GM12878 (cell line): ENCODE data around the gene ZSCAN9. TPM values are rescaled to one million over a fixed set of nuclear protein-coding genes. Genes with fewer than 3 reads are reported as not detected.
A peak's percentile ranks its signal among the peaks of the same experiment; 100 is the strongest.

Source experiments
- ATAC-seq: fragments of 200-7000 bp; cut with Tn5 transposase; 3 replicates; pipeline ENCODE4 v1.9.1; 2020; ENCODE audit warnings: mild to moderate bottlenecking, moderate library complexity
- BruUV-seq: library from RNA; stranded (reverse); fragments of 400-500 nt; replicated peaks from 2 replicates; lab custom pipeline; 2021; lab: Mats Ljungman, UMichigan
- CTCF ChIA-PET: fragments of 300-600 bp; sonication (Branson Sonifier 250); formaldehyde crosslinking; extraction: SDS; loops from one replicate; lab custom pipeline; 2021; ENCODE audit warnings: inconsistent platforms; lab: Yijun Ruan, JAX
- POLR2A ChIA-PET: fragments of 350-600 bp; formaldehyde crosslinking; extraction: SDS; loops from one replicate; lab custom pipeline; 2021; ENCODE audit warnings: inconsistent platforms; lab: Charles Lee
- RAD21 ChIA-PET: fragments of 300-600 bp; sonication (Branson Sonifier 250); formaldehyde crosslinking; loops from one replicate; lab custom pipeline; 2023; ENCODE audit warnings: antibody characterized with exemption; ENCODE audit not compliant: unreplicated experiment; lab: Charles Lee
- SMC1A ChIA-PET: fragments of 300-600 bp; sonication (Branson Sonifier 250); formaldehyde crosslinking; loops from one replicate; lab custom pipeline; 2023; ENCODE audit not compliant: unreplicated experiment, uncharacterized antibody; lab: Charles Lee
- DNase-seq: peaks from one replicate; pipeline ENCODE4 v3.0.0-alpha.2; 2011; ENCODE audit warnings: low read depth, low spot score
- FAIRE-seq: peaks from 3 replicates; lab custom pipeline; 2011; peaks lifted over from hg19 to GRCh38; lab: Jason Lieb, UNC
- H2AFZ ChIP-seq: 2 replicates; pipeline ENCODE4 v1.6.0; 2011; ENCODE audit warnings: low read depth, low read length, control low read depth; ENCODE audit not compliant: control insufficient read depth
- H3K27ac ChIP-seq: 2 replicates; pipeline ENCODE4 v1.5.1; 2011; ENCODE audit warnings: control low read depth; ENCODE audit not compliant: control insufficient read depth, insufficient read depth
- H3K27me3 ChIP-seq, 2 experiments: replicated peaks in 1 of 2; 2 replicates each; pipeline versions ENCODE4 v1.6.0 to v1.6.1; 2011; ENCODE audit warnings: low read length in 1 of 2; ENCODE audit not compliant: control insufficient read depth in 2 of 2, insufficient read depth in 2 of 2
- H3K36me3 ChIP-seq, 2 experiments: 2 replicates each; pipeline ENCODE4 v1.5.1; 2011; ENCODE audit warnings: low read length in 1 of 2; ENCODE audit not compliant: control insufficient read depth in 2 of 2, insufficient read depth in 2 of 2
- H3K4me1 ChIP-seq: 2 replicates; pipeline ENCODE4 v1.6.1; 2011; ENCODE audit warnings: mild to moderate bottlenecking, low read length, moderate library complexity, mixed read lengths; ENCODE audit not compliant: control insufficient read depth, insufficient read depth
- H3K4me2 ChIP-seq: 2 replicates; pipeline ENCODE4 v1.6.0; 2011; ENCODE audit warnings: control low read depth; ENCODE audit not compliant: control insufficient read depth, insufficient read depth
- H3K4me3 ChIP-seq: fragments of 200-600 bp; sonication (generic); 2 replicates; pipeline ENCODE4 v1.5.1; 2016
- H3K79me2 ChIP-seq: 2 replicates; pipeline ENCODE4 v1.6.0; 2011; ENCODE audit warnings: low read length; ENCODE audit not compliant: control insufficient read depth, insufficient read depth
- H3K9ac ChIP-seq: 2 replicates; pipeline ENCODE4 v1.8.0; 2011; ENCODE audit warnings: low read length, control low read depth, mixed read lengths; ENCODE audit not compliant: control insufficient read depth, insufficient read depth
- H3K9me3 ChIP-seq: replicated peaks from 3 replicates; pipeline ENCODE4 v1.5.1; 2011; ENCODE audit warnings: mild to moderate bottlenecking, low read length; ENCODE audit not compliant: control insufficient read depth, insufficient read depth
- H4K20me1 ChIP-seq: 2 replicates; pipeline ENCODE4 v1.6.0; 2011; ENCODE audit not compliant: control insufficient read depth, insufficient read depth
- ASH2L ChIP-seq: fragments of 300-600, 200-600 bp; sonication (generic); IDR thresholded peaks from 2 replicates; pipeline ENCODE4 v1.6.1; 2017; ENCODE audit warnings: low read depth, mild to moderate bottlenecking, borderline replicate concordance
- FOS ChIP-seq: IDR thresholded peaks from 3 replicates; pipeline ENCODE4 v1.6.1; 2011; ENCODE audit warnings: borderline replicate concordance; ENCODE audit not compliant: insufficient read length; ENCODE audit errors: extremely low read depth
- ZNF207 ChIP-seq: fragments of 450-650 bp; IDR thresholded peaks from 2 replicates; pipeline ENCODE4 v1.6.1; 2014; ENCODE audit warnings: antibody characterized with exemption, mild to moderate bottlenecking, borderline replicate concordance
- WGBS: methylation state at CpG from one replicate; pipeline ENCODE4 v1.1.6; 2016; ENCODE audit warnings: low lambda C conversion rate; ENCODE audit not compliant: insufficient replicate concordance, insufficient coverage; ENCODE audit errors: missing lambda C conversion rate; 5-methylcytosine and 5-hydroxymethylcytosine counted together
- in situ Hi-C: fragments of 300-500 bp; cut with MboI; formaldehyde crosslinking; loops from 9 replicates; pipeline ENCODE4 v1.14.3; 2018; ENCODE audit warnings: mixed read lengths
- intact Hi-C: fragments of 100-400 bp; cut with micrococcal nuclease; formaldehyde crosslinking; loops from one replicate; pipeline ENCODE4 v1.14.2; 2022; ENCODE audit not compliant: unreplicated experiment
- polyA plus RNA-seq, 11 experiments: library from polyadenylated mRNA; depleted of rRNA in 4 of 11; unstranded in 6 of 11; stranded (reverse) in 5 of 11; fragments of >200 nt; fragmentation: Nextera tagmentation in 4 of 11; fragmentation: Illumina TruSeq in 1 of 11; extraction: Ambion mirVana in 4 of 11; extraction: Trizol in 1 of 11; gene quantifications; 1 replicate in 1 of 11; 2 replicates in 10 of 11; pipeline versions ENCODE4 v1.2.1 to v1.2.3, GENCODE V29; 2011 to 2016; ENCODE audit warnings: inconsistent platforms in 2 of 11, missing spikeins in 2 of 11, low read depth in 1 of 11
- total RNA-seq, 4 experiments: library from RNA; depleted of rRNA in 3 of 4; stranded (reverse); fragments of >200 nt in 3 of 4; fragmentation: Illumina TruSeq in 1 of 4; extraction: Trizol in 1 of 4; gene quantifications; 2 replicates each; pipeline versions ENCODE4 v1.2.1 to v1.2.3, GENCODE V29; 2013 to 2021
- TF ChIP-seq, protein P1 (sequence below): fragments of 450-650 bp; formaldehyde crosslinking; IDR thresholded peaks from 2 replicates; pipeline ENCODE4 v1.4.0; 2022; ENCODE audit warnings: mild to moderate bottlenecking, moderate library complexity

ZSCAN9 gene
- total and polyA plus RNA-seq, 10 of the 15 experiments (the other 5 are each of a cell fraction or from before 2014, with no cell fraction given), result 8.1 to 28.7 (median 17.4) TPM

GRCh38 chr6:28220257-28221133, 4.6 kb upstream of the ZSCAN9 start:
- TF ChIP-seq ZNF207 (no peak), ASH2L (no peak), FOS (no peak)
- TF ChIP-seq, protein P1, sequence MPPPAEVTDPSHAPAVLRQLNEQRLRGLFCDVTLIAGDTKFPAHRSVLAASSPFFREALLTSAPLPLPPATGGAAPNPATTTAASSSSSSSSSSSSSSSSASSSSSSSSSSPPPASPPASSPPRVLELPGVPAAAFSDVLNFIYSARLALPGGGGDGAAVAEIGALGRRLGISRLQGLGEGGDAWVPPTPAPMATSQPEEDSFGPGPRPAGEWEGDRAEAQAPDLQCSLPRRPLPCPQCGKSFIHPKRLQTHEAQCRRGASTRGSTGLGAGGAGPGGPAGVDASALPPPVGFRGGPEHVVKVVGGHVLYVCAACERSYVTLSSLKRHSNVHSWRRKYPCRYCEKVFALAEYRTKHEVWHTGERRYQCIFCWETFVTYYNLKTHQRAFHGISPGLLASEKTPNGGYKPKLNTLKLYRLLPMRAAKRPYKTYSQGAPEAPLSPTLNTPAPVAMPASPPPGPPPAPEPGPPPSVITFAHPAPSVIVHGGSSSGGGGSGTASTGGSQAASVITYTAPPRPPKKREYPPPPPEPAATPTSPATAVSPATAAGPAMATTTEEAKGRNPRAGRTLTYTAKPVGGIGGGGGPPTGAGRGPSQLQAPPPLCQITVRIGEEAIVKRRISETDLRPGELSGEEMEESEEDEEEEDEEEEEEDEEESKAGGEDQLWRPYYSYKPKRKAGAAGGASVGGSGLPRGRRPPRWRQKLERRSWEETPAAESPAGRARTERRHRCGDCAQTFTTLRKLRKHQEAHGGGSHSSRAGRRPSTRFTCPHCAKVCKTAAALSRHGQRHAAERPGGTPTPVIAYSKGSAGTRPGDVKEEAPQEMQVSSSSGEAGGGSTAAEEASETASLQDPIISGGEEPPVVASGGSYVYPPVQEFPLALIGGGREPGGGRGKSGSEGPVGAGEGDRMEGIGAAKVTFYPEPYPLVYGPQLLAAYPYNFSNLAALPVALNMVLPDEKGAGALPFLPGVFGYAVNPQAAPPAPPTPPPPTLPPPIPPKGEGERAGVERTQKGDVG (CRISPR knock-in tag), result no peak
- no peaks in the 10 kb centered on the region for H3K36me3 ChIP-seq
- no peak overlapping the region for H3K9ac ChIP-seq
- intact Hi-C loops, result no loop called here
- no peak overlapping the region for H3K4me2 ChIP-seq
- 4% methylated on average over 6 of the region's 6 CpGs for WGBS
- peaks cover 7% of the 10 kb centered on the region for H3K79me2 ChIP-seq
- H3K9me3 ChIP-seq, result no peaks in the 10 kb centered on the region; the same call in 2 of the 3 replicates
- ChIA-PET RAD21 (interaction anchor here (0.5 to 0.9 kb wide), 2 partner anchors 136 to 330 kb away, joined by 3 to 4 read pairs; a partner anchor contains a TSS), POLR2A (interaction anchor here (0.6 to 2.1 kb wide), 4 partner anchors 9 to 695 kb away, joined by 3 to 8 read pairs (median 4); partner anchors contain the start of gene ZSCAN26), SMC1A (interaction anchor here (0.7 to 3.2 kb wide), 6 partner anchors 13 to 136 kb away, joined by 3 to 13 read pairs (median 3); partner anchors contain the start of genes ZKSCAN8 and ZSCAN26), CTCF (interaction anchor here (0.6 to 1.6 kb wide), 5 partner anchors 9 to 1010 kb away, joined by 3 to 5 read pairs (median 3); no protein-coding TSS in a partner anchor)
- H3K27me3 ChIP-seq, result no peaks in the 10 kb centered on the region
- H2AFZ ChIP-seq, result peak overlapping the region; percentile 42; the same call in 1 of the 2 replicates
- no peak overlapping the region for H3K27ac ChIP-seq
- H3K4me1 ChIP-seq, result peaks cover 3% of the 10 kb centered on the region; the same call in 1 of the 2 replicates
- BruUV-seq, result no TSS peak
- FAIRE-seq (no peak), DNase-seq (no peak), ATAC-seq (no peak)
- no peaks in the 10 kb centered on the region for H4K20me1 ChIP-seq
- in situ Hi-C loops, result no loop called here
- H3K4me3 ChIP-seq, result no peak overlapping the region
